ENCODE data around the gene BCL2A1.
"Not testable (repeated sequence)": the region's sequence is repeated elsewhere in the genome, so short reads cannot be mapped to it uniquely, and the experiment has no call there.

The BCL2A1 gene

GRCh38 chr15:79919749-79920511, 51.1 kb downstream of the BCL2A1 start:
- DNase-seq, result no peak

GRCh38 chr15:79919090-79919748, 51.8 kb downstream of the BCL2A1 start:
- no peak for DNase-seq

- no peak for DNase-seq
Measured at GRCh38 chr15:79918278-79918677, 52.7 kb downstream of the BCL2A1 start.

GRCh38 chr15:79916502-79917132, 54.4 kb downstream of the BCL2A1 start:
- no peak for DNase-seq

- not testable (repeated sequence) for DNase-seq
Measured at GRCh38 chr15:79915776-79916501, 55.1 kb downstream of the BCL2A1 start.

GRCh38 chr15:79914728-79915127, 56.3 kb downstream of the BCL2A1 start:
- DNase-seq, result no peak

Data from activated CD4-positive, alpha-beta T cell treated with anti-CD3 and anti-CD28 coated beads, Interleukin-2, amount 50 U/mL, for 4 hours (primary cell).